GM18499 (cell line): ENCODE measurements around the gene DNAJC25.

Experiments
- ATAC-seq: cut with Tn5 transposase; IDR thresholded peaks from one replicate; pipeline ENCODE4 v1.9.1; 2021; ENCODE audit warnings: moderate number of reproducible peaks; ENCODE audit not compliant: insufficient read depth, unreplicated experiment

The DNAJC25 gene

GRCh38 chr9:111622626-111623025 is 8.5 kb upstream of the DNAJC25 start:
- no peak for ATAC-seq

- ATAC-seq: no peak
These were observed 3.7 kb upstream of the DNAJC25 start for GRCh38 chr9:111627260-111627963.

- no peak for ATAC-seq
These were observed 2.7 kb upstream of the DNAJC25 start for GRCh38 chr9:111628411-111628810.

GRCh38 chr9:111630182-111630963 is 761 bp upstream of the DNAJC25 start:
- ATAC-seq: no peak

- ATAC-seq: no peak
These were observed 245 bp upstream of the DNAJC25 start for GRCh38 chr9:111630964-111631213.

- no peak for ATAC-seq
These were observed 926 bp downstream of the DNAJC25 start for GRCh38 chr9:111632060-111632459.

GRCh38 chr9:111632695-111633388 is 1.7 kb downstream of the DNAJC25 start:
- no peak for ATAC-seq

GRCh38 chr9:111633389-111633736 is 2.2 kb downstream of the DNAJC25 start:
- ATAC-seq: no peak

- no peak for ATAC-seq
These were observed 3.7 kb downstream of the DNAJC25 start for GRCh38 chr9:111634860-111635259.

- no peak for ATAC-seq
These were observed 6.4 kb downstream of the DNAJC25 start for GRCh38 chr9:111637421-111637950.

- no peak for ATAC-seq
These were observed 13.2 kb downstream of the DNAJC25 start for GRCh38 chr9:111644195-111644772.

- ATAC-seq: no peak
These were observed 14.7 kb downstream of the DNAJC25 start for GRCh38 chr9:111645806-111646205.

GRCh38 chr9:111646417-111646816 is 15.3 kb downstream of the DNAJC25 start:
- no peak for ATAC-seq

GRCh38 chr9:111648066-111648465 is 16.9 kb downstream of the DNAJC25 start:
- ATAC-seq: no peak

GRCh38 chr9:111649016-111649415 is 17.9 kb downstream of the DNAJC25 start:
- no peak for ATAC-seq

- no peak for ATAC-seq
These were observed 25.9 kb downstream of the DNAJC25 start for GRCh38 chr9:111657051-111657450.

GRCh38 chr9:111658943-111659342 is 27.8 kb downstream of the DNAJC25 start:
- no peak for ATAC-seq

- ATAC-seq: no peak
These were observed 28.6 kb downstream of the DNAJC25 start for GRCh38 chr9:111659691-111660090.

GRCh38 chr9:111661150-111661801 is 30.1 kb downstream of the DNAJC25 start, which contains the start of gene GNG10:
GNG10 (plus strand) TSS chr9:111661605; CDS start chr9:111661635, 30 bp downstream.
- ATAC-seq: no peak

GRCh38 chr9:111661802-111662521 is 30.8 kb downstream of the DNAJC25 start:
- ATAC-seq: no peak
